IPS-18c (cell line): ENCODE measurements around the gene EIF1AY.
"Not testable (repeated sequence)": the region's sequence is repeated elsewhere in the genome, so short reads cannot be mapped to it uniquely, and the experiment has no call there.

ENCODE experiments used
- H3K4me3 ChIP-seq: 2 replicates; pipeline ENCODE4 v1.7.0; 2013; ENCODE audit warnings: low read depth, mild to moderate bottlenecking, low read length, moderate library complexity; ENCODE audit not compliant: insufficient read depth
- H3K9me3 ChIP-seq: one replicate; pipeline ENCODE4 v1.6.1; 2013; ENCODE audit warnings: mild to moderate bottlenecking, low read length, moderate library complexity; ENCODE audit not compliant: control insufficient read depth, insufficient read depth

Gene EIF1AY, protein sequence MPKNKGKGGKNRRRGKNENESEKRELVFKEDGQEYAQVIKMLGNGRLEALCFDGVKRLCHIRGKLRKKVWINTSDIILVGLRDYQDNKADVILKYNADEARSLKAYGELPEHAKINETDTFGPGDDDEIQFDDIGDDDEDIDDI

DNA sequence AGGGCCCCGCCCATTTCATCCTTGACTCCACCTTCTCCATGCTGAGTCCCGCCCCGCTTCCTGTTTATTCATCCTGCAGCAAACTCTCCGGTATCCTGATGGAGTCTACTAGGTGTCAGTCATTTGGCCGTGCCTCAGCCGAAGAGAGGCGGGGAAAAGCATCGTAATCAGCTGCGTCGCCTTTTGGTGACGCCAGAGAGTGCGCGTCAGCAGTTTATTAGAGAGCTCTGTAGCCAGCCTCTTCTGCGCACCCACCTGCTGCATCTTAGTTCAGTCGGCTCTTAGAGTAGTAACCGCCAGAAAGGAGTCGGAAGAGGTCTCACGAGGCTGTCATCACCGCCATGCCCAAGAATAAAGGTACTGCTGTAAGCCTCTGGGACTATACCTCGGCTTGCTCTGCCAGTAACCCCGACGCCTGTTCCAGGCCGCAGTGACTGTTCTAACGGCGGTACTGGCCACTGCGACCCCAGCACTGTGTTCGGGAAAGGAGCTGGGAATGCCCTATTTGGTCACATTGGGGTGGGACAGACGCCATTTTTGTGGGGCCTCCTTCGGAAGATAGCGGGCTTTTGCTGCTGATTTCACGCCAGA, at the start of gene EIF1AY:
Gene EIF1AY, plus strand, starts transcription at position 246 of the 591 bp plus-strand sequence. Its CDS starts 96 bp downstream, at position 342.
- Histone ChIP-seq H3K4me3 (no peak within 1 kb of the TSS), H3K9me3 (no peaks in the 10 kb centered on the region)

DNA sequence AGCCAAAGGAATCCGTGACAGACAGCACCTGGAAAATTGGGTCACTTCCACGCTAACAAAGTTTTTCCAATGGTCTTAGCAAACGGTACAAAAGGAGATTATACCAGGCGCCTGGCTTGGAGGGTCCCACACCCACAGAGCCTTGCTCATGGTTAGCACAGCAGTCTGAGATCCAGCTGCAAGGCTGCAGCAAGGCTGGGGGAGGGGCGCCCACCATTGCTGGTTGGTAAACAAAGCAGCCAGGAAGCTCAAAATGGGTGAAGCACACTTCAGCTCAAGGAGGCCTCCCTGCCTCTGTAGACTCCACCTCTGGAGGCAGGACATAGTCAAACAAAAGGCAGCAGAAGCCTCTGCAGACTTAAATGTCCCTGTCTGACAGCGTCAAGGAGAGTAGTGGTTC, 47.1 kb upstream of the EIF1AY start:
- H3K4me3 ChIP-seq: no peak overlapping the region

DNA sequence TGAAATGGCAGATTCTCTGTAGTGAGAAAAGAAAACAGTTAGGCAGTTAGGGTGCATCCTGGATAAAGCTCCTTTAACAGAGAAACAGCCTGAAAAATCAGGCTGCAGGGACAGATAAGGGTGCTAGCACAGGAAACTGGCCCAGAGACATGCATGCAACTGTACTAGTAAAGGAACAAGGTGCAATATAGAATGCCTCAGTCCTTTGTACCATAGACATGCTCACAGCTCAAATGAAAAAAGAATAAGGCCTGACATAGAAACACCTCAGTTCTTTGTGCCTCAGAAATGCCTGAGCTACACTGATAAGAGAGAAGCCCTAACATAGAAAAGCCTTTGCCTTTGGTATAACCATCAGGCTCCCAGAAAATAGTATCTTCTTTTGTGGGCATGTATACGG, 37.4 kb upstream of the EIF1AY start:
- Histone ChIP-seq H3K9me3 (no peaks in the 10 kb centered on the region), H3K4me3 (no peak overlapping the region)

More for the DNA sequence above, 47.1 kb upstream of the EIF1AY start:
- no peaks in the 10 kb centered on the region for H3K9me3 ChIP-seq

DNA sequence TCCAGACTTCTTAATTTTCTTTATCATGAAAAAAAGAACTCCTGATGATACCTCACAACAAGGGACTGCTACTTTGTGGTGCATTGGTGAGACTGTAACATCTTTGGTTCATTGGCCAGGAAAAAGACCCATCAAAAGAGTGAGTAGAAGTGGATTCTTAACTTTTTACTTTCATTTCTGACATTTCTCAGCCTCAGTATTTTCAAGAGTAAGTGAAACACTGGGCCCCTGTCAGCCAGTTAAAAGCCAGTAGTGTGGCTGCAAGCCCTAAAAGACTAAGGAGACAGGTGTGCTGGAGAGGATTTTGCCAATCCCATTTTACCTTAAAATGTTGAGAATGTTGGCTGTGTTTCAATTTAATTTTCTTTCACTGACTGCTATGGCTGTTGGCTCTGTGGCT, 36.6 kb upstream of the EIF1AY start:
- H3K4me3 ChIP-seq: no peak overlapping the region
- no peaks in the 10 kb centered on the region for H3K9me3 ChIP-seq

- Histone ChIP-seq H3K4me3 (no peak overlapping the region), H3K9me3 (no peaks in the 10 kb centered on the region)
Measured at GRCh38 chrY:20544451-20544960, 31.1 kb upstream of the EIF1AY start.

- H3K4me3 ChIP-seq: no peak overlapping the region
- no peaks in the 10 kb centered on the region for H3K9me3 ChIP-seq
Measured at GRCh38 chrY:20546071-20546470, 29.5 kb upstream of the EIF1AY start.

GRCh38 chrY:20549289-20549688, 26.3 kb upstream of the EIF1AY start:
- Histone ChIP-seq H3K4me3 (no peak overlapping the region), H3K9me3 (no peaks in the 10 kb centered on the region)

GRCh38 chrY:20551840-20552239, 23.7 kb upstream of the EIF1AY start:
- no peaks in the 10 kb centered on the region for H3K9me3 ChIP-seq
- H3K4me3 ChIP-seq: no peak overlapping the region

GRCh38 chrY:20552764-20553323, 22.7 kb upstream of the EIF1AY start:
- H3K4me3 ChIP-seq, H3K9me3 ChIP-seq: not testable (repeated sequence)

GRCh38 chrY:20555820-20556219, 19.8 kb upstream of the EIF1AY start:
- Histone ChIP-seq H3K4me3 (no peak overlapping the region), H3K9me3 (no peaks in the 10 kb centered on the region)

- no peaks in the 10 kb centered on the region for H3K9me3 ChIP-seq
- no peak overlapping the region for H3K4me3 ChIP-seq
Measured at GRCh38 chrY:20558677-20559076, 16.9 kb upstream of the EIF1AY start.

- Histone ChIP-seq H3K9me3 (no peaks in the 10 kb centered on the region), H3K4me3 (no peak overlapping the region)
Measured at GRCh38 chrY:20559873-20560512, 15.6 kb upstream of the EIF1AY start.

GRCh38 chrY:20571306-20571705, 4.3 kb upstream of the EIF1AY start:
- H3K9me3 ChIP-seq: no peaks in the 10 kb centered on the region
- no peak overlapping the region for H3K4me3 ChIP-seq

GRCh38 chrY:20576506-20576905, 930 bp downstream of the EIF1AY start:
- H3K4me3 ChIP-seq: no peak overlapping the region
- no peaks in the 10 kb centered on the region for H3K9me3 ChIP-seq

DNA sequence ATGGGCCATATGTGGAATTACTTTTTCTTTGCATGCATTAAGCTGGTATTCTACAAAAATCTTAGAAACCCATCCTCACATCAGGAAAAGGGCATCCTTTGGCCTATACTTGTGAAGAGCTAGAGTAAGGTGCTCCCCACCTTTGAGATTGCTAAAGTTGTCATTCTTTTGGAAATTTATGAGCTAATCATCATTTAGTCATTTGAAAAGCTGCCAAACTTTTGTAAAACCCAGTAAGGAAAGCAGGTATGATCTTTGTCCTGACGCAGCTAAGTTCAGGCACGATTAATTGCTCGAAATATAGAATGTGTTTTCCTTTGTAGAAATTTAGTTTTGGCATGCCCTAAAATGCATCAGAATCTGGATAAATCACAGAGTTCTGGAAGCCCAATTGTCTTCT, 2.6 kb downstream of the EIF1AY start:
- no peak overlapping the region for H3K4me3 ChIP-seq

GRCh38 chrY:20581687-20582086, 6.1 kb downstream of the EIF1AY start:
- Histone ChIP-seq H3K9me3 (no peaks in the 10 kb centered on the region), H3K4me3 (no peak overlapping the region)

More for the DNA sequence above, 2.6 kb downstream of the EIF1AY start:
- no peaks in the 10 kb centered on the region for H3K9me3 ChIP-seq

DNA sequence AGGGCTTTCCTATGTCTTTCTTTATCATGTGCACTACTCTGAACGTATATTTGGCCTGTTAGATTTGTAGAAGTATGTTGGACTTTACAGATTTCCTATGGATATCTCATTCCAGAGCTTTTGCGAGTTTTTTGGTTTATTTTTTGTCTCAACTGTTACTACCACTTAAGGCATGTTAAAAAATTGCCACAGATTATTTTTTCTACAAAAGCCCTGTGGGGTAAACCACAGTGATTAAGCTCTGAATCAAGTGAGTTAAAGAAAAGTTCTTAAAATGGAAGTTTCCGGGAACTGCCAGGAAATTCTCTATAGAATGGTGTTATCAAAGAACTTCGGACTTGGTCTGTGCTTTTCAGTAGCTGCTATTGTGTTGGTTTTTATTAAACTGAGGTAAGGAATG, 10.6 kb downstream of the EIF1AY start:
- H3K9me3 ChIP-seq: no peaks in the 10 kb centered on the region
- no peak overlapping the region for H3K4me3 ChIP-seq
